HG03039 (cell line): ENCODE data around the gene GLMN.

ENCODE experiments used
- ATAC-seq: cut with Tn5 transposase; IDR thresholded peaks from one replicate; pipeline ENCODE4 v1.9.1; 2021; ENCODE audit warnings: mild to moderate bottlenecking, moderate library complexity; ENCODE audit not compliant: unreplicated experiment

The GLMN gene, protein sequence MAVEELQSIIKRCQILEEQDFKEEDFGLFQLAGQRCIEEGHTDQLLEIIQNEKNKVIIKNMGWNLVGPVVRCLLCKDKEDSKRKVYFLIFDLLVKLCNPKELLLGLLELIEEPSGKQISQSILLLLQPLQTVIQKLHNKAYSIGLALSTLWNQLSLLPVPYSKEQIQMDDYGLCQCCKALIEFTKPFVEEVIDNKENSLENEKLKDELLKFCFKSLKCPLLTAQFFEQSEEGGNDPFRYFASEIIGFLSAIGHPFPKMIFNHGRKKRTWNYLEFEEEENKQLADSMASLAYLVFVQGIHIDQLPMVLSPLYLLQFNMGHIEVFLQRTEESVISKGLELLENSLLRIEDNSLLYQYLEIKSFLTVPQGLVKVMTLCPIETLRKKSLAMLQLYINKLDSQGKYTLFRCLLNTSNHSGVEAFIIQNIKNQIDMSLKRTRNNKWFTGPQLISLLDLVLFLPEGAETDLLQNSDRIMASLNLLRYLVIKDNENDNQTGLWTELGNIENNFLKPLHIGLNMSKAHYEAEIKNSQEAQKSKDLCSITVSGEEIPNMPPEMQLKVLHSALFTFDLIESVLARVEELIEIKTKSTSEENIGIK

GRCh38 chr1:92298573-92299476, at the start of gene GLMN, which contains the start of gene RPAP2:
GLMN (minus strand) TSS chr1:92298987; CDS start chr1:92297999, 988 bp downstream.
RPAP2 (plus strand) TSS chr1:92299059; CDS start chr1:92299074, 15 bp downstream.
- ATAC-seq, result peak; percentile 98

GRCh38 chr1:92346866-92347640, 48.3 kb upstream of the GLMN start:
- no peak for ATAC-seq

DNA sequence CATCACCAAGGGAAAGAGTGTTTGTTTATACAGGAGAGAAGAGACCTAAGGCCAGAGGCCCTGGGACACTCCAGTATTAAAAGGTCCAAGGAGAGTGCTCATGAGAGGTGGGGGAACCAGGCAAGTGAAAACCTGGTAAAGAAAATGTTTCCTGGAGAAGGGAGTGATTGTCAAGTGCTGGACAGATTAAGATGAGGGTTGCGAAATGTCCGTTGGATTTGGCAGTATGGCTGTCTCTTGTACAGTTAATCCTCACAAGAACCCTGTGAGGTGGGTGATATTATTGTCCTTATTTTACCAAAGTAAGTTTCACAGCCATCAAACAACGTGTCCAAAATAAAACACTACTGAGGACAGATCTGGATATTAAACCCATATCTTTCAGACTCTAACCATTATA, 44.3 kb upstream of the GLMN start:
- ATAC-seq, result no peak

DNA sequence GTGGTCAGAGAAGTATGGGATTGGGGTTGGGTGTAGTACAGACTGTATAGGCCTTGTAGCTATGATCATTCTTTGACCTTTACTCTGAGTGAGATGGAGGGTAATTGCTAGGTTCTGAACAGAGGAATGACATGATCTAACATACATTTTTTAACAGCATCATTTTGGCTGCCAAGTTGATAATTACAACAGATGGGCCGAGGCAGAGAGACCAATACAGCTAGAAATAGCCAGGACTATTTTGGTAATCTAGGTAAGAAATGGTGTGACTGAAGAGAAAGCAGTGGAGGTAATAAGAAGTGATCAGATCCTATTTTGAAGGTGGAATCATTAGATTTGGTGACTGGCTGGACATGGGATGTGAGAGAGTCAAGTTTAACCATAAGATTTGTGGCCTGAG, 43.6 kb upstream of the GLMN start:
- no peak for ATAC-seq

- ATAC-seq, result no peak
Measured at GRCh38 chr1:92340154-92340553, 41.4 kb upstream of the GLMN start.

GRCh38 chr1:92333668-92334067, 34.9 kb upstream of the GLMN start:
- ATAC-seq, result no peak

DNA sequence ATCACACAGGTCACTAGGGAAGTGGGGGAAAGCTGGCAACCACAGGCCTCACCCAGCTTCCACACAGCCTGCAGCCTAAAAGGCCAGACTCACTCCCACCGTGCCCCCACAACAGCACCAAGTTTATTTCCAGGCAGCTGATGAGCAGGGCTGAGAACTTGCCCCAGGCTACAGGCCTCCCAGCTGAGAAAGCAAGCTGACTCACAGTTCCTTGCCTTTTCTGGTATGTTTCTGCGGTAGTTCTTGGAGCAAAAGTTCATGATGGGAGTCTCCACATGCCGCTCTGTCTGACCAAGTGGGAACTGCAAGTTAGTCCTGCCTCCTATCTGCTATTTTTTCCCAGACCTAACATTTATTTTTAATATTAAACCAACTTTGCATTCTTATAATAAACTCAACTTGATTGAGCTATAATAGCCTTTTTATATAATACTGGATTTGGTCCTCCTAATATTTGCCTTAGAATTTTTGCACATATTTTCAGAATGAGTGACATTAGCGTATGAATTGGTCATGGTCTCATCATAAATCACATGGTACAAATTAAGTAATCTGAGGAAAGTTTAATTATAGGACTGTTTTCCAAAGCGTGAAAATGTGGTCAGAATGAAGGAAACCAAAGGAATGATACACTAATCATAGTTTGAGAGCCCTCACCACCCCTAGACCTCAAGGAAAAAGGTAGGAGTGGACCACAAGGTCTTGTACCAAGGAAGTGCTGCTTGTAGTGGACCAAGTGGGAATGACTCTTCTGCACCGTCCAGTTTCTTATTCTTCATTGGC, 30.8 kb upstream of the GLMN start:
- no peak for ATAC-seq

- no peak for ATAC-seq
Measured at GRCh38 chr1:92327794-92328193, 29.0 kb upstream of the GLMN start.

- no peak for ATAC-seq
Measured at GRCh38 chr1:92326681-92327080, 27.9 kb upstream of the GLMN start.

- ATAC-seq, result no peak
Measured at GRCh38 chr1:92324784-92325183, 26.0 kb upstream of the GLMN start.

- ATAC-seq, result no peak
Measured at GRCh38 chr1:92323473-92324453, 25.0 kb upstream of the GLMN start.

DNA sequence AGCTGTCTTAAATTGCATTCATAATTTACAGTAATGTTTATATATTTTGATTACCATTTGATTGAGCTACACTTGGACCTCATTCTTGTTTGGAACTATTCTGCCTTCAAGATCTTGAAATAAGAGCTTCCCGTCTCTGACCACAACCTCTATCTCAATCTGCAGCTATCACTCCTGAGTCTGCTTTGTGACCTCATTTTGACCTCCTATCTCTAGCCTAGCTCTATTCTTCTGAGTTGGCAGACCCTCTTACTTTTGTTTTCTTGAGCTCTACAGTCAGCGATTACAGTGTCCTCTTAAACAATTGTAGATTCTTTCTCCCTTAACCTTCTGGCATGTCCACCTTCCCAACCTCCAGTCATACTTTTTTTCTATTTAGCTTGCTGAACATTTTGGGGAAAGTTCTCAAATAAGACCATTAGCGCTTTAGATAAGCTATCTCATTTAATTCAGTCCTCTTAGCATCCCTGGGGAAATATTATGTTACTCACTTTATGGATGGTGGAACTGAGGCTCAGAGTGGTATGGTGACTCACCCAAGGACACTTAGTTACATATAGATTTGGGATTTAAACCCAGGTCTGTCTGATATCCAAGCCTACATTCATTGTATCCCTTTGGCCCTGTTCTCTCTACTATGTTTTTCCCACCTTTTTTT, 19.2 kb upstream of the GLMN start:
- ATAC-seq, result no peak

GRCh38 chr1:92315766-92316599, 17.2 kb upstream of the GLMN start:
- no peak for ATAC-seq

DNA sequence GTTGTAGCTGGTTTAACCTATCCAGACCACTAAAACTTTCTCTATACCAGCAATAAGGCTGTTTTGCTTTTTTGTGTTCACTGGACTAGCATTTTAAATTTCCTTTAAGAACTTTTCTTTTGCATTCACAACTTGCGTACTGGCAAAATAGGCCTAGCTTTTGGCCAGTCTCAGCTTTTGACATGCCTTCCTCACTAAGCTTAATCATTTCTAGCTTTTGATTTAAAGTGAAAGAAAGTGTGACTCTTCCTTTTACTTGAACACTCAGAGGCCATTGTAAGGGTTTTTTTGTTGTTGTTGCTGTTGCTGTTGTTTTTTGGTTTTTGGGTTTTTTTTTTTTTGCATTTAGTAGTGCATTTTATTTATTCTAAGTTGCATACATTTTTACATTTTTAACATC, 15.2 kb upstream of the GLMN start:
- no peak for ATAC-seq

DNA sequence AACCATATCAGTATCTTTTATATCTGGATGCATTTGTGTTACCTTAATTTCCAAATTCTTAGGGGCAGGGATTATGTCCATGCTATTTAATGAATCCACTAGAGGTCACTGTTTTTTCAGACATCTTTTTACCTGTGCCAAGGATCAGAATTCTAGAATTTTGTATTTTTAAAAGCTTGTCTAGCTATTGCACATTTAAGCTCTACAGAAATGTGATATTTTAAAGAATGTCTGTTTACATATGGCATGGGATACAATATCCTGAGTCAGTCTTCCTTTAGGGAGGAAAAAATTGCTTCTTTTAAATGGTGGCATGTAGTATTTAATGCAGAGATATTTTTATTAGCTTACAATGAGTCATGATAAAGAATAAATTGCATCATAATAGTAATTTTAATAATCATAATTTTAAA, 11.4 kb upstream of the GLMN start:
- ATAC-seq, result no peak

- ATAC-seq, result no peak
Measured at GRCh38 chr1:92307980-92308379, 9.2 kb upstream of the GLMN start.

- ATAC-seq, result no peak
Measured at GRCh38 chr1:92306020-92306419, 7.2 kb upstream of the GLMN start.
